Sigmoid colon (tissue), 7 donors: ENCODE measurements around the gene SHISA6. TPM values are rescaled to one million over a fixed set of nuclear protein-coding genes. Genes with fewer than 3 reads are reported as not detected.

Experiments
- DNase-seq: peaks from one replicate; pipeline ENCODE4 v3.0.0-alpha.2; 2019
- H3K27ac ChIP-seq, 4 donors: fragments of 200-600 bp; sonication (generic); one replicate each; pipeline ENCODE4 v1.5.1; 2016 to 2019; ENCODE audit warnings: mild to moderate bottlenecking in 1 of 4
- H3K27me3 ChIP-seq, 3 donors: fragments of 200-600 bp; sonication (generic); one replicate each; pipeline ENCODE4 v1.5.1; 2019; ENCODE audit warnings: mild to moderate bottlenecking in 1 of 3
- H3K36me3 ChIP-seq, 4 donors: fragments of 200-600 bp; sonication (generic); one replicate each; pipeline ENCODE4 v1.5.1; 2016 to 2019
- H3K4me1 ChIP-seq, 4 donors: fragments of 200-600 bp; sonication (generic); one replicate each; pipeline ENCODE4 v1.5.1; 2017 to 2019
- H3K4me3 ChIP-seq, 4 donors: fragments of 200-600 bp; sonication (generic); one replicate each; pipeline ENCODE4 v1.5.1; 2017 to 2019; ENCODE audit warnings: mild to moderate bottlenecking in 2 of 4, moderate library complexity in 1 of 4
- H3K9me3 ChIP-seq, 4 donors: fragments of 200-600 bp in 3 of 4; sonication (generic) in 3 of 4; one replicate each; pipeline versions ENCODE4 v1.5.1 to v1.6.1; 2013 to 2019
- EP300 ChIP-seq, 4 donors: sonication (generic); formaldehyde crosslinking; IDR thresholded peaks; one replicate each; pipeline ENCODE4 v1.6.1; 2017; ENCODE audit warnings: antibody characterized with exemption in 4 of 4
- POLR2A ChIP-seq, 2 donors: fragments of 450-650 bp; IDR thresholded peaks; one replicate each; pipeline ENCODE4 v1.6.1; 2016; ENCODE audit warnings: antibody characterized with exemption in 2 of 2, mild to moderate bottlenecking in 2 of 2, moderate library complexity in 2 of 2
- POLR2AphosphoS5 ChIP-seq, 4 donors: sonication (generic); formaldehyde crosslinking; IDR thresholded peaks; one replicate each; pipeline ENCODE4 v1.6.1; 2017; ENCODE audit warnings: antibody characterized with exemption in 4 of 4
- WGBS, 2 donors: extraction: QIAGEN DNeasy Blood & Tissue Kit; methylation state at CpG; one replicate each; pipeline ENCODE4 v1.1.7; 2013; 5-methylcytosine and 5-hydroxymethylcytosine counted together
- intact Hi-C: fragments of 100-400 bp; cut with DNase I; formaldehyde crosslinking; loops from one replicate; pipeline ENCODE4 v1.15.1; 2023
- polyA plus RNA-seq, 3 donors: library from polyadenylated mRNA; stranded (reverse); fragments of 200-250 nt; gene quantifications; one replicate each; pipeline ENCODE4 v1.2.3, GENCODE V29; 2013
- total RNA-seq, 4 donors: library from RNA; depleted of rRNA; stranded (reverse); fragments of >200 nt; gene quantifications; one replicate each; pipeline ENCODE4 v1.1.0, GENCODE V29; 2016
- TF ChIP-seq, protein P1 (sequence below), 4 experiments: fragments of 450-650 bp in 3 of 4; fragments of 200-600 bp in 1 of 4; IDR thresholded peaks; one replicate each; pipeline ENCODE4 v1.5.1; 2016 to 2019; ENCODE audit warnings: antibody characterized with exemption in 4 of 4, mild to moderate bottlenecking in 3 of 4, moderate library complexity in 2 of 4
- donor health status: healthy with polysubstance abuse.
- donor health status: Bipolar disorder and iron deficiency.
- donor health status: healthy.

The SHISA6 gene
- total and polyA plus RNA-seq, 7 donors: under 0.01 to 1.1 (median 0.38) TPM; not detected in 1

DNA sequence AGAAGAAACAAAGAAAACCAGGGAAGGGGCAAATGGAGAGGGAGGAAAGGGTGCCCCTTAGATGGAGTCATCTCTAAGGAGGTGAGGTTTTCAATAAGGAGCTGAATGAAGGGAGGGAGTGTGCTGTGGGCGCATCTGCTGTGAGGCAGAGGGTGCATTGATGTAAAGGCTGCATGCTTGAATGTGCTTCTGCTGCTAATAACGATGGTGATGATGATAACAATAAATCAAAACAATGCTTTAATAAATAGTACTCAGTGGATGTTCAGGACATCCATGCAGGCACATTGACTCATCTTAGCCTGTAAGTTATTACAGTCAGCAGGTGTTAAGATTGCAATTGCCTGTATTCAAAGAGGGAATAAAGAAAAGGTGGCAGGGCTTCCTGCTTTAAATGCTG, 87.8 kb downstream of the SHISA6 start:
- Histone ChIP-seq H3K27ac (no peak overlapping the region), H3K4me3 (no peak overlapping the region), H3K9me3 (no peaks in the 10 kb centered on the region), H3K27me3 (no peaks in the 10 kb centered on the region), H3K4me1 (peaks cover 0 to 22% (median 14%) of the 10 kb centered on the region in 4 donors), H3K36me3 (no peaks in the 10 kb centered on the region)
- no peak for DNase-seq
- TF ChIP-seq POLR2A (IDR thresholded peaks at IDR 0.05): no peak
- TF ChIP-seq POLR2AphosphoS5 (IDR thresholded peaks at IDR 0.05): no peak
- no peak for TF ChIP-seq EP300 (IDR thresholded peaks at IDR 0.05)
- TF ChIP-seq, protein P1, sequence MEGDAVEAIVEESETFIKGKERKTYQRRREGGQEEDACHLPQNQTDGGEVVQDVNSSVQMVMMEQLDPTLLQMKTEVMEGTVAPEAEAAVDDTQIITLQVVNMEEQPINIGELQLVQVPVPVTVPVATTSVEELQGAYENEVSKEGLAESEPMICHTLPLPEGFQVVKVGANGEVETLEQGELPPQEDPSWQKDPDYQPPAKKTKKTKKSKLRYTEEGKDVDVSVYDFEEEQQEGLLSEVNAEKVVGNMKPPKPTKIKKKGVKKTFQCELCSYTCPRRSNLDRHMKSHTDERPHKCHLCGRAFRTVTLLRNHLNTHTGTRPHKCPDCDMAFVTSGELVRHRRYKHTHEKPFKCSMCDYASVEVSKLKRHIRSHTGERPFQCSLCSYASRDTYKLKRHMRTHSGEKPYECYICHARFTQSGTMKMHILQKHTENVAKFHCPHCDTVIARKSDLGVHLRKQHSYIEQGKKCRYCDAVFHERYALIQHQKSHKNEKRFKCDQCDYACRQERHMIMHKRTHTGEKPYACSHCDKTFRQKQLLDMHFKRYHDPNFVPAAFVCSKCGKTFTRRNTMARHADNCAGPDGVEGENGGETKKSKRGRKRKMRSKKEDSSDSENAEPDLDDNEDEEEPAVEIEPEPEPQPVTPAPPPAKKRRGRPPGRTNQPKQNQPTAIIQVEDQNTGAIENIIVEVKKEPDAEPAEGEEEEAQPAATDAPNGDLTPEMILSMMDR (IDR thresholded peaks at IDR 0.05): no peak
- intact Hi-C loops: no loop called here
- WGBS, 2 donors: 77 to 78% methylated on average over 2 of the region's 2 CpGs

DNA sequence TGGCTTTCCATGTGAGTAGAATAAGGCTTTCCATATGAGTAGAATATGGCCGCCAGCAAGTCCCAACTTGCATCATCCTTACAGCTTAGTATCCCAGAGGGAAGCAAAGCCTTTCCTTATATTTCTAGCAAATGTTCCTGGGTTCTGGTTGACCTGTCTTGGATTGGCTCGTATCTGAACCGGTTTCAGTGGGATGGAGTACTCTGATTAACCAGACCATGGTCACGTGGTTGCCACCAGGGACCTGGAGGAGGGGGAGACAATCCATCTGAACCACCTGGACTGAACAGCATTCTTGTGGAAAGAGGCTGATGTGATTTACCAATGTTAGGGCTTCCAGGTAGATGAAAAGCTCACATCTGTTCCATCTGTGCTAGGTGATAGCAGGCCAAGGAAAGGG, 89.0 kb downstream of the SHISA6 start:
- no peak for TF ChIP-seq POLR2A (IDR thresholded peaks at IDR 0.05)
- no peak for TF ChIP-seq EP300 (IDR thresholded peaks at IDR 0.05)
- TF ChIP-seq, protein P1 (IDR thresholded peaks at IDR 0.05): no peak
- no peak for TF ChIP-seq POLR2AphosphoS5 (IDR thresholded peaks at IDR 0.05)
- intact Hi-C loops: no loop called here
- 90 to 95% methylated on average over 4 of the region's 4 CpGs for WGBS, 2 donors
- H3K4me3 ChIP-seq: no peak overlapping the region
- DNase-seq: no peak
- no peaks in the 10 kb centered on the region for H3K9me3 ChIP-seq
- H3K27me3 ChIP-seq: no peaks in the 10 kb centered on the region
- no peaks in the 10 kb centered on the region for H3K36me3 ChIP-seq
- peaks cover 0 to 22% (median 14%) of the 10 kb centered on the region in 4 donors for H3K4me1 ChIP-seq
- no peak overlapping the region for H3K27ac ChIP-seq

GRCh38 chr17:11330826-11331225, 89.8 kb downstream of the SHISA6 start:
- Histone ChIP-seq H3K27ac (peak overlapping the region in 1 of 4 donors; percentile 31), H3K36me3 (no peaks in the 10 kb centered on the region), H3K4me1 (peaks cover 0 to 22% (median 14%) of the 10 kb centered on the region in 4 donors), H3K27me3 (no peaks in the 10 kb centered on the region), H3K9me3 (no peaks in the 10 kb centered on the region), H3K4me3 (no peak overlapping the region)
- 48 to 63% methylated on average over 8 of the region's 8 CpGs for WGBS, 2 donors
- intact Hi-C loops: no loop called here
- DNase-seq: no peak
- TF ChIP-seq, protein P1 (IDR thresholded peaks at IDR 0.05): no peak
- no peak for TF ChIP-seq POLR2A (IDR thresholded peaks at IDR 0.05)
- TF ChIP-seq POLR2AphosphoS5 (IDR thresholded peaks at IDR 0.05): no peak
- no peak for TF ChIP-seq EP300 (IDR thresholded peaks at IDR 0.05)

DNA sequence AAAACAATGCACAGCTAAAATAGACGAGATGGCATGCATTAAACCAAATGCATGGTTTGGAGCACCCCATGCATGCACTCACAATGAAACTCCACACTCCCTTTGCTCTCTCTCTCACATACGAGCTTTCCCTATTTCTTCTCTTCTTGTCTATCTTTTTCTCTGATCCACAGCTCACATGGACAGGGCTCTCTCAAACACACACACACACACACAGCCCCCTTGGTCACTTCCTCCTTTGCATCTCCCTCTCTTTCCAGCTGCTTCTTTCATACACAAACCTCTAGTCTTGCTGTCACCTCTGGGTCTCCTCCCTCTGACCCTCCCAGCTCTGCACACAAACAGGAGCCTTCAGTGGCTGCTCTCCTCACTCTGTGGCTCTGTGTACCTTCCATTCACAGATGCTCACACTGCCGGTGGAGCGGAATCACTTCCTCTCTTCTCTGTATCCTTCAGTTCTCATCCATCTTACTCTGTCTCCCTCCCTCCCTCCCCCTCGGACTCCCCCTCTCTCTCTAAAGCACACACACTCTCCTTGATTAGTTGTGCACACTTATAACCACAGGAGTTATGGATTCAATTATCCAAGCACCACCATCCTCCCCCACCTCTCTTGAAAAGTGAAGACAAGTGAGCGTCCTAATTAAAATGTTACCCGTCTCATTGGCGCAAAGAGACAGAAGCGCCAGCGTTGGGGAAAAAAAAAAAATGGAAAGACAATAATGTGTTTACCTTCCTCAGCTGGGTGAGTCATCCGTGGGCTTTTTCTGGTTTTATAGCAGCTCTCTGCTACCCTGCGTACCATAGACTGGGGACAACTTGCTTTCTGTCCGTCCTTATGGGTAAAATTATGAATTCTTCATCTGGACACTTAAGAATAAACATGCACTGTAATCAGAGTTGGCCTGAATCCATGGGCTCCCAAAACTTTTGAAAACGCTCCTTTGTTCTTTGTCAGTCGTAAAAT, 90.8 kb downstream of the SHISA6 start:
- 62 to 74% methylated on average over 15 of the region's 15 CpGs for WGBS, 2 donors
- TF ChIP-seq POLR2AphosphoS5 (IDR thresholded peaks at IDR 0.05): no peak
- no peak for TF ChIP-seq EP300 (IDR thresholded peaks at IDR 0.05)
- no peak for TF ChIP-seq POLR2A (IDR thresholded peaks at IDR 0.05)
- TF ChIP-seq, protein P1 (IDR thresholded peaks at IDR 0.05): no peak
- Histone ChIP-seq H3K27me3 (no peaks in the 10 kb centered on the region), H3K36me3 (no peaks in the 10 kb centered on the region), H3K27ac (peak overlapping the region in 1 of 4 donors; percentile 31), H3K4me3 (no peak overlapping the region), H3K9me3 (no peaks in the 10 kb centered on the region), H3K4me1 (peaks cover 0 to 22% (median 14%) of the 10 kb centered on the region in 4 donors)
- intact Hi-C loops: no loop called here
- DNase-seq: no peak
